Fibroblast of skin of abdomen (primary cell): Measurements from ENCODE around the gene CIB1.

Experiments used
- DNase-seq: peaks from one replicate; pipeline ENCODE4 v3.0.0-alpha.2; 2013

Gene CIB1

DNA sequence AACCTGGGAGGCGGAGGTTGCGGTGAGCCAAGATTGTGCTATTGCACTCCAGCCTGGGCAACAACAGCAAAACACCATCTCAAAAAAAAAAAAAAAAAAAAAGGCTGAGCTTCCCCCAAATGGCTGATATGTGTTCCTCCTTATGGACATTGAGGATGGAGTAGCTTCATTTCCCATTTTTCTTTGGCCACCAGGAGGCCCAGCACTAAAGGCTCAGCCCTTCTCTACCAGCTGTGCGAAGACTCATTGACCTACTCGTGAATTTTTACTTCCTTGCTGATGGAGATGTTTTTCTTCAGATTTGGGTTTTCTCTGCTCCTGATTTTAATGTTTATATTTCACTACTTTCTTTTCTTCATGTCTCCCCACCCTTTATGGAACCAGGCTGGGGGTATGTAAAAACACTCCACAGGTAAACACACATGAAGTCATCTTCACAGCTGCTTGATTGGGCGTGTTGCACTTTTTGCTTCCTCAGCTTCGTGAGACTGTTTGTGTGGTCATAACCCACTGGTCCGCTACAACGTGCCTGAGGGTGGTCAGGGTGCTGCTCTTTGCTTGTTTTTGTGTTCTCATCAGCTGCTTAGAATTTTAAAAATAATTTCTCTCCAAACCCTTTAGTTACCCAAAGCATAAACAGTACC, 19.1 kb downstream of the CIB1 start:
- no peak for DNase-seq

DNA sequence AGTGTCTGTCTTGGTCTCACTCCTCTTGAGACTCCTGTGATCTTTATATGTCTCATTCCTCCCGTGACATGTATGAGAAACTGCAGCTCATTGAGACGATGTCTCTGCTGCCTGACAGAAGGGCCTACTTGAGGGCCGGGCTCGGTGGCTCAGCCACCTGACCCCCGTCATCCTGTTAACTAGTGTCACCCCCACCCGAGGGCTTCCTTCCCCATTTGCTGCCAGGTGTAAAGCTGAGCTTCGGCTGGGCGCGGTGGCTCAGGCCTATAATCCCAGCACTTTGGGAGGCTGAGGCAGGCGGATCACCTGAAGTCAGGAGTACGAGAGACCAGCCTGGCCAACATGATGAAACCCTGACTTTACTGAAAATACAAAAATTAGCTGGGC, 19.9 kb downstream of the CIB1 start:
- no peak for DNase-seq

DNA sequence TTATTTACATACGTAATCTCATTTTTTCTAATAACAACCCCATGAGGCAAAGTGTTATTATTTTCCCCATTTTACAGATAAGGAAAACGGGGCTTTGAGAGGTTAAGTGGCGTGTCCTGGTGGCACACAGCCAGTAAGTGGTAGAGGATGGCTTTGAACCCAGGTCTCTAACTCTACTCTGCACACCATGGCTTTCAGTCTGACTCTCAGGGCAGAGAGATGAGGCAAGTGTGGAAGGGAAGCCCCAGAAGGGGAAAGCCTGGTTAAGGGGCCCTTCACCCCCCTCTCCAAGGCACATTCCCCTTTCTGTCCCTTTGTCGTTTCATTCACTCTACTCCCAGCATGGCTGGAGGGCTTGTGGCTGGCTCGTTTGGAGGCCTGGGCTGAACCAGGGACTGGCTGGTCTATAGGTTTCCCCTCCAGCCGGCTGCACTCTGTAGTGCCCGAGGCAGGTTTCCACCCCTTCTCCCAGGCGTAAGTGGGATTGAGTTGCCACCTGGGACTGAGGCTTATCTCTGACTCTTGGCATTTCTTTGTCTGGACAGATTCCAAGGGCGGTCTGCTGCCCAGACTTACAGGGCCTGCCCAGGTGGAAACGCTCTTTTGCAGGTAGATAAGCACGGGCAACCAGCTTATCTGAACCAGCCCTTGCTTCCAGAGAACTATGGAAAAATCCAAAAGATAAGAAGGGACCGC, 20.5 kb downstream of the CIB1 start:
- DNase-seq = no peak

DNA sequence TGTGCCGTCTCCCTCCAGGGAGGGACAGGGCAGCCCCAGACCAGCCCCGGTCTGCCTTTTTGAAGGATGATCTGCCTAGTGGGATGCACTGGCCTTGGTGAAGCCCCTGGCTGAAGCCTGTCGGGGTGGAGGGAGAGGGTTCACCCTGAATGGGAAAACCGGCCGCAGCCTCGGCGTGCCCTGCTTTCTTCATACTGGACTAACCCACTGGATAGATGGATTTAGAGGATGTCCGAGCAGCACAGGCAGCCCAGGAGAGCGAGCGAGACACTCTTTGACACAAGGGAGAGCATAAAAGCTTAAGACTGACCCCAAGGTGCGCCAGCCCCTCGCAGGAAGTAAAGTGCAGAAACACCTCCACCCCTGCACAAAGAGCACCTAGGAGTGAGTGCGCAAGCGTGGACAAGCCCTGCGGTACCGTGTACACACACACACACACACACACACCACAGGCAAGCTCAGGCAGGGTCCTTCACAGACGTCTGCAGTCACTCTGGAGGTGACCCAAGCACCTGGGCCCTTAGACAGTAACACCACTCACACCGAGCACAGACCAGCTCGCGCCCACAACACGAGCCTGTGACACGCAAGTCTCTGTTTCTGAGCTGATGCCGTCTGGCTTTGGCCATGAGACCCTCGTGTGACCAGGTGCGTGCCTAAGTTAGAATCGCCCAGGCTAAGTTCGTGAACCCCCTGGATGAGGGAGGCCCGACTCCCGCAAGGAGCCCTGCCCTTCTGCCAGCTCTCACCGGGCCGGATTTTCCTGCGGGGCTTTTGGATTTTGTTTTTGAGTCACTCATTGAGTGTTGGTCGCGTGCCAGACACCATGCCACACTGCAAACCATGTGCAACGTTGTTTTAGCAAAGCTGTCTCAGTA, 21.3 kb downstream of the CIB1 start:
- DNase-seq = no peak

DNA sequence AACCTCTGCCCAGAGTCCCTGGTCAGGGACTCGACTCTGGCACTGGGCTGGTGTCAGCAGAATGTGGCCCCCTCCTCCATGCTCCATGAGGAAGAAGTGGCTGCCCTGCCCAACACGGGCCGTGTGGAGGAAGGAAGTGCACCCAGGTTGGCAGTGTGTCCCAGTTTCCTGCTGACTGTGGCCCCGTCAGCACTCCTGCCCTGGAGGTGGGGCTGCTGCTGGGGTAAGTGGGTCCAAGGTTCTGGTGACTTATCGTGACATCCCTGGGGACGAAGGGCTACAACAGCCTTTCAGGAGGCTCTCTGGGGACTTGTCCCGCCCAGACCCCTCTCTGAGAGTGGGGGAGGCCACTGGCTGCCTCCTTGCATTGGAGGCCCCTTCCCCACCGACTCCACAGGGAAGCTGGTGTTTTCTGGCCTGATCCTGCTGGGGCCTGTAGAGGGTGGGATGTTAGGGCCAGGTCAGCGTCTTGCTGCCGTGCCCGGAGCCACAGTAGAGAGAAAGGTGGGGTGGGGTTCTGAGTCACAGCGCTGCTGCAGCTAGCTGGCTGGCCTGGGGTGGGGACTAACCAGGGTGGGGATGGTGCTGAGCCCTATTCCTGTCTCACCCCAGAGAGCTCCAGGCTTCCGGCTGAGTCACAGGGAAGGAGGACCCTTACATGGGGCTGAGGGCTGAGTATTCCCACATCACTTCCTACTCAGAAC, 22.1 kb downstream of the CIB1 start:
- peak; percentile 49 for DNase-seq

DNA sequence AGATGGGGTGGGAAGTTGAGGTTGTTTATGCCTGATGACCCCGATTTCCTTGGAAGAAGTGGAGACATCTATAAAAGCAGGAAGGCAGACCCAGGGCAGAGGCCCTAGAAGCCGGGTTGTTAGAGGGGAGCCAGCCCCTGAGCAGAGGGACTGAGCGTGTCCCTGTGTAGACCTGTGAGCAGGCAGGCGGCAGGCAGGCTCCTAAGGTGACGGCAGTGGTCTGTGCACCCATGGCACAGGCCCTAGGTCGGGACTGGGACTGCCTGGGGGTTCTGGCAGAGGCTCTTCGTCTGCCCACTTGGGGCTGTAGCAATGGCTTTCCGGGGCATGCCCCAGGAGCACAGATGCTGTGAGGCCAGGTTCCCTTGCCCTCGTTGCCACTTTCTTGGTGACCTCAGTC, 22.7 kb downstream of the CIB1 start:
- DNase-seq = no peak

DNA sequence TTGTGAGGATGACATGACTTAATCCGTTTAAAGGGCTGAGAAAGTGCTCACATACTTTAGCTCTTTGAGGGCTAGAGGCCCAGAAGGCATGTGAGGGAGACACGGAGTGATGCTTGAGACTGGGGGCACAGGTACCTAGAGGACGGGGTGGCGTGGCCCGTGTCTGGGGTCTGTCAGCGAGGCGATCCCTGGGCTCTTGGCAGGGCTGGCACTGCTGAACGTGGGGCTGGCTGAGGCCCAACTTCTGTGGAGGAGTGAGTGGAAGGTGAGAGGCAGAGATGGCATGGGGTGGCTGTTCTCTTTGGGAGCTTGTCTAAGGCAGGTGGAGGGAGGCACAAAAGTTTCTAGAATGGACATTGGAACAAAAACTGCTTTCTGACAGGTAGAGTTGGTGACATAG, 23.1 kb downstream of the CIB1 start:
- no peak for DNase-seq

DNA sequence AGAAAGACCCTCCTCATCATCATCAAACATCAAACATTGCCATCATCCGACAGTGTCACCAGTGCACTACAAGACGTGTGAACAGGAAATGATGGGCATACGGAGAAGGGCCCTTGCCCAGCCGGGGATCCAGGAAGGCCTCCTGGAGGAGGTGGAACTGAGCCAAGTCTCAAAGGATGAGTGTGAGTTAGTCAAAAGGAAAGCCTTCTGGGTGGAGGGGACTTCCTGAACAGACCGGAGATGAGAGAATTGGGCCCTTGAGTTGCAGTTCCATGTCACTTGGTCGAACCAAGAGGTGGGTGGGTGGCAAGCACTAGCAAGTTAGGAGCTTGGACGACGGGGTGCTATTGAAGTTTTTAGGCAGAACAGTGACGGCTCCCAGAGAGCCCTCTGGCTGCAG, 24.1 kb downstream of the CIB1 start:
- DNase-seq = no peak

DNA sequence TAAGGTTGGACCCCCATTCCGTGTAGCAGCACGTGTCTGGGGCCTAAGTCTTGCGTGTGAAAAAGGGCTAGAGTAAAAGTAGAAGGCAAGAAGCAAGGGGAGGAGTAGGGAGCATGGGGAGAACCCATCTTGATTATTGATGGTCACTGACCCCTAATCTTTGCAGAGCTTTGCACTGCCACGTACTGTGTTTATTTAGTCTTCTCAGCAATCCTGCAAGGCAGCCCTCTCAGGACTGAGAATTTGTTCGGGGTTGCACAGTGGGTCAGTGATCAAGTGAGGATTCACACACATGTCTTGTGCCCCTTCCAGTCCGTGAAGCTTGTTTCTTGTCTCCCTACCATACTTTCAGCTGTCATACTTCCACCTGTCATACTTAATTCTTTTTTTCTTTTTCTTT, 25.4 kb downstream of the CIB1 start:
- DNase-seq = no peak

DNA sequence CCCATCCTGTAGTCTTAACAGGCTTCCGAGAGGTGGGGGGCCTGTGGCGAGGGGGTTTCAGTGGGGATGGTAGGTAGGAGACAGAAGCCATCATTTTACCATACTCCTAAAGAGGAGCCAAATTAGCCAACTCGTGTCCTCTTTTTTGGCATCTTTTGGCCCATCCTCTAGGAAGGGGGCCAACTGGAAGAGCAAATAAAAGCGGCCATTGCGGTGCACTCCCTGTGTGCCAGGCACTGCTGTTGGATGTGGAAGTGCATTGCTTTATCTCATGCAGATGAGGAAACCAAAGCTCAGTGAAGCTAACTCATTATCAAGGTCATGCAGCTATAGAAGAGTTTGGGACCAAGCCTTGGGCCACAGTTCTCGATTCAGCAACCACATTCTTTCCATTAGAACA, 26.5 kb downstream of the CIB1 start:
- DNase-seq = no peak

DNA sequence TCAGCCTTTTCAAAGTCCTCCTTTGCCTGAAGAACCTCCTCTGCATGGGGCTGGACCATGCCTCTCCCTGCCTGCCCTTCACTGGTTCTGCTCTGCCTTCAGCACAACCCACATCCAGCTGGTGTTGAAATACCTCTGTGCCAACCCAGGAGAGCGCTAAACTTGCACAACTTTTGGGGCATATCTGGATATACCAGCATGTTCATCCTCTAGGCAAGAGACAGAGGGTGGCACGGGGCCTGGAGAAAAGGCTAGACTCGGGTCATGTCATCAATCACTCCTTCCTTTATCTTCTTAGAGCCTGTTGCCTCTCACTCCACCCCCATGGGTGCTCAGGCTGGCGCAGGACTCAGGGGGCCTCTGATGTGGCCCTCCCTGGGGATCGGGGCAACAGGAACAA, 27.9 kb downstream of the CIB1 start:
- DNase-seq = no peak

DNA sequence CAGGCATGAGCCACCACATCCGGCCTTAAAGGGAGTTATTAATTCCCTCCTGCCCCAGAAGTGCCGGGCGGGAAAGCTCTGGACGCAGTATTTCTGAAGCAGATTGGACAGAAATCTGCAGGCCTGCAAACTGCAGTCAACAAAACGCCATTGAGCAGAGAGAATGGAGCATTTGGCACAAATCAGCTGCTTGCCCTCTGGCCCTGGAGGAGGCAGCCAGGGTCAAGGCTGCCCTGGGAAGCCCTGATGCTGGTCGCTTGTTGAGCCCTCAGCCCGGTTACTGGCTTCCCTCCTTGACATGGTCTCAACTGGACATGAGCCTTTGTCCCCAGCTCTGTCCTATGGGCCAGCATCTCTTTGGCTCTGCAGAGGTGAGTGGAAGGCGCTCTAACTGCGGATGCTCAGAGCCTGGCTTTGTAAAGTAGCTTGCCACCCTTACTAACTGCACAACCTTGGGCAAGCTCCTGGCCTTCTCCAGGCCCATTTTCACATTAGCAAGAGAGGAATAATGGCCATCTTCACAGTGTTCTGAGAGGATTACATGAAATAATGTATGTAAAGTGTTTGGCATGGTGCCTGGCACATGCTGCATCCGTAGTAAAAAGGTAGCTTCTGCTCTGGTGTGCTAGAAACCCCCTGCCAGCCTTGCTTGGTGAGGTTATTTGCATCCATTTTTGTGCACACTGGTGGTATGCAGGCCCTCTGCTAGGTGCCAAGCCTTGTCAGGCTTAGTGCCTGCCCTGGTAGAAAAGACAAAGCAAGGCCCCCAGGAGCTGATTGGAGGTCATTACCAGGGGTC, 28.5 kb downstream of the CIB1 start:
- no peak for DNase-seq

DNA sequence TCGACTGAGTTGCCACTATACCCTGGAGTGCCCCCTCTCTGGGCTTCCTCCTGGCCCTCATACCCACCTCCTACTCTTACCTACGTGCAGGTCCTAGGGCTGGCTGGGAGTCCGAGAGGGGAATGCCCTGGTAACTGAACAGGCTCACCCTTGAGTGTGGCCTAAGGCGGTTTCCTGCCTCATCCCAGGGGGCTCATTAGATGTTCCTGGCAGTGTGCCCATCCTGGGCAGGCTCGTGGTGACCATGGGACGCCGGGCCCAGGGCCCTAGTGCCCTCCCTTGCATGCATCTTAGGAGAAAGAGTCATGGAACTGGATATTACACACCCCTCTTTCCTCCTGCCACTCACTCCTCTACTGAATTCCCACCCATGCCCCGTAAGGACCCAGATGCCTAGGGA, 29.8 kb downstream of the CIB1 start:
- no peak for DNase-seq

DNA sequence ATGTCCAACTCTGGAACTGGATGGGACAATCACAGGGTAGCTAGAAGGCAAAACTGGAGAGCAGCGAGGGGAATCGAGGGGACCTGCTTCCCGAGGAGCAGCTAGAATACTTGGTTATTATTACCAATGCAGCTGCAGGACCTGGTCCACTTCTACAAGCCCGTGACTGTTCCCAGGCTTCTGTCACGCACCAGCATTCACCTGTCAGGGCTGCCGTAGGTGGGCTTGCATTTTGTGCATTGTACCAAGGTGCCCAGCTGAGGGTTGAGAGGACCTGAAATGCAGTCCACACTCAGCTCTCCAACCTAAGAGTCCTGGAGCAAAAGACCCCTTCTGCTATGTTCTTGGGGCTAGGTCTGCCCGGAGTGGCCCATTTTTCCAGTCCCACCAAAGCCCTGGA, 30.3 kb downstream of the CIB1 start:
- no peak for DNase-seq

DNA sequence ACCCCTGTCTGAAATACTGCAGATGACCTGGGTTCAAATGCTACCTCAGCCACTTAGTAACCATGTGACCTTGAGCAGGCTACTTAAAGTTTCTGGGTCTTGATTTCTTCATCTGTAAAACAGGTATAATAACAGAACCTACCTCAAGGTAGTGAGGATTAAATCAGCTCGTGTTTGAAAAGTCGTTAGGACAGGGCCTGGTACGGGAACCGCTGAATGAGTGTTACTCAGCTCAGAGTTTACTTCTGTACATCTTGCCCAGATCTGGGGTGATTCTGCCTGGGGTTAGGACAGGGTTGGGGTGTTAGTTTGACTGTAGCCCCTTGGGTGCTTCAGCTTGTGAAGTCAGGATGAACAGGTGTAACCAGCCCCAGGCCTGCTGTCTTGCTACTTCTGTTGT, 30.8 kb downstream of the CIB1 start:
- no peak for DNase-seq

DNA sequence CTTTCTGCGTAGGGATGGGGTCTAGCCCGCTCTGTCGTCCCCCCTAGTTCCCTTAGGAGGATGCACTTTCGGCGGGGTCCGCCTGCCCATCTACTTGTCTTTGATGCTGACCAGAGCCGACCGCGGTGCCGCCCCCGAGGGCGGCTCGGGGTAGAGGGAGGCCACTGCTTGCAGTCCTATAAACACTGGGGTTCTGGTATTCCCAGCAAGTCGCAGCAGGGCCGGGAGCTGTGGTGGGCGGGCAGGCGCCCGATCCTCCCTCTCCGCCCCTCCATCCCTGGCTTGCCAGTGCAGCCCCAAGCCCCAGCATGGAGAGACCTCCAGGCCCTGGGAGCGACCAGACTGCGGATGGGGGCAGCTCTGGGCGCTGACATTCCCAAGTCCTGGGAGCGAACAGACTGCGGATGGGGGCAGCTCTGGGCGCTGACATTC, 31.8 kb downstream of the CIB1 start:
- no peak for DNase-seq

DNA sequence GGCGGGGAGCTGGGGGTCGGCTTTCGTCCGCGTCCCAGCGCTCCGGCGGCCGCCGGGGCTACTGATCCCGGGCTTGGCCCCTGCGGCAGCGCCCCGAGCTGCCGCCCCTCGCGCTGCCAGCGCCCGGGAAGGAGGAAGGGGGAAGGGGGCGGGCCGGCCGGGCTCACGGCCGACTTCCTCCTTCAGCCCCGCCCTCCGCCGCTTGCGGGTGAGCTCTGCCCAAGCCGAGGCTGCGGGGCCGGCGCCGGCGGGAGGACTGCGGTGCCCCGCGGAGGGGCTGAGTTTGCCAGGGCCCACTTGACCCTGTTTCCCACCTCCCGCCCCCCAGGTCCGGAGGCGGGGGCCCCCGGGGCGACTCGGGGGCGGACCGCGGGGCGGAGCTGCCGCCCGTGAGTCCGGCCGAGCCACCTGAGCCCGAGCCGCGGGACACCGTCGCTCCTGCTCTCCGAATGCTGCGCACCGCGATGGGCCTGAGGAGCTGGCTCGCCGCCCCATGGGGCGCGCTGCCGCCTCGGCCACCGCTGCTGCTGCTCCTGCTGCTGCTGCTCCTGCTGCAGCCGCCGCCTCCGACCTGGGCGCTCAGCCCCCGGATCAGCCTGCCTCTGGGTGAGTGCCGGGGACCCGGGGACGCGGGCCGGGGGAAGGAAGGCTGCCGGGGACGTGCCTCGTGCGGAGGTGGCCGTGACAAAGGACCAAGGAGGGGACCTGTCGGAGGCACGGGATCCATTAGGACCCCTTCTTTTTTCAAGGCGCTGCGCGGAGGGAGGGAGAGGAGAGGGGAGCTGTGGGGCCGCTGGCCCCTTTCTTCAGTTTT, 32.4 kb downstream of the CIB1 start, which contains the start of gene SEMA4B:
Gene SEMA4B (plus strand): TSS at position 201 of the 814 bp plus-strand sequence. CDS start 249 bp downstream, at position 450.
- peak; percentile 57 for DNase-seq

DNA sequence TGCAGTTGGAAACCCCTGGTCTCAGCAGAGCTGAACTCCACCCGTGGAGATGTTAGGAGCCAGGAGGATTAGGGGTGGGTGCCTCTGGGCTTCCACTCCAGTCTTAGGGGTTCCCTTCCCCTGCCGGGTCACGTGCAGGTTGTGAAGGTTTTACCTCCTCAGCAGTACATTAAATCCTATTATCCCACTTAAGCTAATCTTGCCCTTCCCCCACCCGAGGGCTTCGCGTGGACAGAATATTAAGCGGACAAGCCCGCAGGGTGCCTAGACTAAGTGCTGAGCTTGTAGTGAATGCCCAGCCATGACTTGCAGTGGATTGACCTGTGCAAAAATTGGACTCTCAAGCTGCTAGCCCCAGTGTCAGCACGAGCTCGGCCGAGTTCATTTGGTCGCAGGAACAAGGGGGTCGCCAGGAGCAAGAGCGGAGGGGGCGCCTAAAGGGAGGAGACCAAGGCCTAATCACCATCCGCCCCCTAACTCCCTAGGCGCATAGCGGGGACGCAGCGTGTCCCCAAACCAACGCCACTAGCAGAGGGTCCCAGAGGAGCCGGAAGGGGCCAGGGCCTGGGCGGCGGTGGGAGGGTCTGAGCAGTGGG, 33.1 kb downstream of the CIB1 start:
- DNase-seq = no peak

DNA sequence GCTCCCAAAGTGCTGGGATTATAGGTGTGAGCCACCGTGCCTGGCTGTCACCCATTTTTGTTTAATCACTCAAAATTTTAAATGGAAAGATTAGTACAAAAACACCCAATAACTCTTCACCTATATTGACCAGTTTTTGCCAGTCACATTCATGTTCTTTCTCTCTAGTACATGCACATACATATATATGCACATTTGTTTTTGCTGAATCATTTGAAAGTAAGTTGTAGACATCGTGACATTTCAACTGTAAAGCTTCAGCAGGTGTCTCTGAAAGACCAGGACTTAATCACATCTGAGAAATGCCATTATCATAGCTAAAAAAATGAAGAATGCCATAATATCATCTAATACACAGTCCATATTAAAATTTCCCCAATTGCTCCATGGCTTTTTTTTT, 39.1 kb downstream of the CIB1 start:
- no peak for DNase-seq

DNA sequence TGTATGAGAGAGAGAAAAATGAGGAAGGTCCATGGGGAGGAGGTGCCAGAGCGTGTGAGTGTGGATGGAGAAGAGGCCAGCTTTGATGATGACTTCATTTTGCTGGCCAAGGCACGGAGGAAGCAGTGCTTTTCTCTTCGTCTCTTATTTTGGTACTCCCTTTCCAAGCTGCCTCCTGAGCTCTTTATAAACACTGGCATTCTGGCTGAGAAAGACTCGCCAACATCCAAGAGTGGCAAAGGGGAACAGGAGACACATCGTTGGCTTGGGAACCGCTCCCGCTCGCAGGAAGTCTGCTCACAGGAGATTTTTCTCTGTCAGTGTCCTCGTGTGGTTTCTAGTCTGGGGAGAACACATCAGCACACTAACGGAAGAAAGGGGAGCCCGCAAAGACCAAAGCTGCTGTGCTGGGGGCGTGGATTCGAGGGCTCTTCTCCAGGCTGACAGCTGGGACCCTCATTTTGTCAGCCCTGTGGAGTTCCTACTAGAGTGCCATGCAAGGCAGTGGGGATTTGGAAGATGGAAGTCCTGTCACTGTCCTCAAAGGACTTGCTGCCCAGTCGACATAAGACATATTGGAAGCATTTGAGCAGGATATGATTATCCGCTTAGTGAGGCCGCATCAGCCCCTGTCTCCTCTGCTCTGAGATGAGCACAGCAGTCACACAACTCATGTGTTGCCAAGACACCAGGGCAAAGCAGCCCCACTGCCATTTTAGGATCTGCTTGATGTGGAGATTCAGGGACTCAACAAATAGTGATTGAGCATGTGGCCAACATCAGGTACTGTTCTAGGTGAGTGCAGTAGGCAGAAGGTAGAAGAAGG, 40.6 kb downstream of the CIB1 start:
- DNase-seq = no peak
